ENCODE results near the gene TSPO.
"Not testable (repeated sequence)": the region's sequence is repeated elsewhere in the genome, so short reads cannot be mapped to it uniquely, and the experiment has no call there.

TSPO gene

DNA sequence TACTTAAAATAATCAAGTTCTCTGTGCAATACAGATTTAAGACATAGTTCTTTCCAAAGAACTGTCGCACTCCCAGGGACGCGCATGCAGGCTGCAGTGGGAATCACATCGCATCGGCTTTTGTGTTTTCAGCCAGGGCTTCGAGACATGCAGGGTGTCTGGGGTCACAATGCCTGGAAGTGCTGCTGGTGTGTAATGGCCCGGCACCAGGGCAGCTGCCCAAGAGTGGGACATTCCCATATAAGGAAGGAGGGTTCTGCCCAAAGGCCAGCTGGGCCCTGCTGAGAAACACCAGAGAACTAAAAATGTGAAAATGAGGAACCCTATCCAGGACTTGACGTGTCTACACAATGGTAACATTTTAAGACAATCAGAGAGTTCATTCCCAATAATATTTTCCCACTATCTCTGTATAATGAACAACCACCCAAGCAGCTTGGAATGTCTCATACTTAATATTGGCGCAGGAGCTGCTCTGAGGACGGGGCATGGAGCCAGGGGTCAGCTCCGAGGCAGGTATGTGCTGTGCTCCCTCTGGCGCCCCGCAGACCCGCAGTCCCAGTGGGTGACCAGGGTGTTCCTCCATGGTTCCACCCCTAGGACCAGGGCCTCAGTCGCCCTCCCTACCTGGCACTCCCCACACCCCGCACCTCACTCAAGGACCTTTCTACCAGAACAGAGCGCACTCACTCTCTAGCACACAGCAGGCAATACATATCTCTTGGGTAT is 19.4 kb upstream of the TSPO start:
- FAIRE-seq: no peak

DNA sequence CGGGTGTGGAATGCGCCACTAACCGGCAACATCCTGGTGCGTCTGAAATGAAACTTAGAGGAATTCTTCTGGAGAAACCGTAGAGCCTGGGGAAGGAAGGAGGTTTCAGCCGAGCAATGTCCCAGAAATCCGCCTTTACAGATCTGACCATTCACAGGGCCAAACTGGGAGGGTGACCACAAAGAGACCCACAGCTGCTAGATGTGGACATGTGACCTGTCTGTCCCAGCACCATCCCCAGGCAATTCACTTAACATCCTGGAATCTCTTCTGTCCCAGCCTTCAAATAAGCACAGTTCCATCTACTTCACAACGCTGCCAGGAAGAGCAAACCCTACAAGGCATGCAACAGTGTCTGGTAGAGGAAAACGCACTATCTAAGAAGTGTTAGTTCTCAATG is 18.0 kb upstream of the TSPO start:
- no peak for FAIRE-seq

DNA sequence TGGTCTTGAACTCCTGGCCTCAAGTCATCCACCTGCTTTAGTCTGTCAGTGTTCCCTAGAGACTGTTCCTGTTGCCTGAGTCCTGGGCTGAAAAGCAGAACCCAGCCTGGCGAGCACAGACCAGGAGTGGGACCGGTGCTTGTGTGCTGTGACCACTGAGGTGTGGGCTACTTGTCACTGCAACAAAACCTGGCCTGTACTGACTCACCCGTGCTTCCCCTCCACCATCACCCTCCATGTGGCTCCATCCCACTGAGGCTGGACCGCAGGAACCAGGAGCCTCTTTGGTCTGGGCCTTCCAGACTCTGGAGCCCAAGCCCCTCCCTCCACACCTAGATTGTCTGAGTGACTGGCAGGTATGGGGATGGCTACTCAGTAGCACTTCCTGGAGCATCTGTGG is 16.8 kb upstream of the TSPO start:
- FAIRE-seq: no peak

DNA sequence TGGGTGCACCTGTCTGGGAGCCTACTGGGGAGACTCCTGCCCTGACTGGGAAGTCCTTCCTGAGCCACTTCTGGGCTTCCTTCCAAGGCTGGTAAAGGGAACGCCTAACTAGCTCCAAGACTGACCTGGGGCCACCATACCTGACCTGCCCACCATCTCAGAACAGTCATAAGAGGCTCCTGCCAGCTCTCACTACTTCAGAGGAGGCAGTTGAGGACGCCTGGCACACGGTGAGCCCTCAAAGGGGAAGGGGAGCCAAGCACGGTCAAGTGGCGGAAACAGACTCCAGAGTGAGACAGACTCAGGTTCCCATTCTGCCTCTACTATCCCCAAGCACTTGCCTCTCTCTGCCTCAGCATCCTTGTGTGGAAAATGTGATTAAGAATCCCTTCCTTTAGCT is 15.8 kb upstream of the TSPO start:
- no peak for FAIRE-seq

DNA sequence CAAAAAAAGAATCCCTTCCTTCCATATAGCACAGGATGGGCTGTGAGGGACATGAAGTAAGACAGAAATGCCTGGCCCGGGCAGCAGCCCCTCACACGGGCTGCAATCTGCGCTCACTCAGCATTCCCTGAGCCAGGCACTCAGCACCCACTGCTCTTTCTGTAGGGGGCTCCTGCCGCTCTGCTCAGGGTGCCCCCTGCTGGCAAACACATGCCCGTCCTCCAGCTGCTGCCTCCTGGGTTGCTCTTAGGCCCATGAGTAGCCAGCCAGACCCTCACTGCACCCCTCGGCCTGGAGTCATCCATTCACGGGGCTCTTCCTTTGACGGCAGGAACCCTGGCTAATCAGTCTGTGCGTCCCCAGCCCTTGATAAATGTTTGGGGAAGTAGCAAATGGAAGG is 15.1 kb upstream of the TSPO start:
- FAIRE-seq: no peak

DNA sequence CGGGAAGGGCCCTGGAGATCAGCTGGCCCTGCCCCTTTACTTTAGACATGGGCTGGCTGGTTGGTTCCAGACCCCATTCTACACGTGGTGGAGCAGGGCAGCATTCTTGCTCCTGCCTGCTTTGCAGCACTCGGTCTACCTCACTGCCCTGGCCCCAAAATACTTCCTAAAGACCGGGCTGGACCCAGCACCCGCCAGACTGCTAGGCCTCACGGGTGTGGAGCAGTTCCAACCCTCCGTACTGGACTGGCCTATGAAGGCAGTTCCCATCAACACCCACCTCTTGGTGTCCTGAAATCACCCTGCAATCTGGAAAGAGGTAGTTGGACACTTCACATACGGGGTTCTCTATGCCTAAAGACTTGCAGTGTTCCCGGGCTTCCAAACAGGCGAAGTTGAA is 14.6 kb upstream of the TSPO start:
- FAIRE-seq: no peak

DNA sequence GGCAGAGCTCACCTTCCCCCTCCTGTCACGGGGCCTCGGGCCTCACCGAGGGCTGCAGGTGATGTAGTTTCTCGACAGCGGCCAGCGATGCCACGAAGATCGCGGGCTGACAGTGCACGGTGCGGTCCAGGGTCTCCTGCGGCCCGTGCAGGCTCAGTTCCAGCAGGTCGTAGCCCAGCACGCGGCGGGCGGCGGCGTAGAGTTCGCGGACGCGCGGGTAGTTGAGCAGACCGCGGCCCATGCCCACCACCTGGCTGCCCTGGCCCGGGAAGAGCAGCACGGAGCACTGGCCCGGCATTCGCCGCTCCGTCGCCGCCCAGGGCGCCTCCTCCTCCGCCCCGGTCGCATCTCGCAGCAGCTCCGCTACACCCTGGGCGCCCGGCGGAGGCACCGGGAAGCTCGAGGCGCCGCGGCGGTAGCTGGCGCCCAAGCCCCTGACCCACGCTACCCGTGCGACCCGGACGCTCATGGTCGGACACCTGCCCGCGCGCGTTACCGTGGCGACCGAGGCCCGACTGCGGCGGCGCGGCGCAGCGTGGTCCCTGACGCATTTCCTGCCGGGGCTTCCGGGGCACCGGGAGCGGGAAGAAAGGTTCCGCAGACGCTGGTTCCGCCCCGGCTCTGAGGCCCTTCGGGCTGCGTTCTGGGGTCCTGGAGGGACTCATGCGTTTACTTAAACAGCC is 8.3 kb upstream of the TSPO start, which contains the start of gene MCAT:
Gene MCAT, minus strand, starts transcription at position 519 of the 683 bp plus-strand sequence. Its CDS starts 50 bp downstream, at position 469.
- no peak for FAIRE-seq

DNA sequence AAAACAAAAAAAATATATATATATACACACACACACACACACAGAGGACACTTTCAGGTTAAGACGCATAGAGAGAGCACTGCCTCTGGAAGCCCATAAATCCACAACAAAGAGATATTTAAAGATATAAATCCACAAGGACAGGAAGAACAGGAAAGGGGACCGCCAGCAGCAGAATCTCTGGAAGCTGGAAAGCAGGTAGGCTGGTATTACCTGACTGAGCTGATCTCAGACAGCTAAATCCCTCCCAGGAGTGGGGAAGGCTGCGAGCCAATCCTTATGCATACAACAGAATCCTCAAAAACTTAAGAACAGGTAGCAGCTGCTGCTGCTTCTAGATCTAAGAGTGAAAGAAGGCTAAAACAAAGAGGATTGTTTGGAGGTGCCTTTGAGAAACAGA is 6.4 kb upstream of the TSPO start:
- FAIRE-seq: no peak

DNA sequence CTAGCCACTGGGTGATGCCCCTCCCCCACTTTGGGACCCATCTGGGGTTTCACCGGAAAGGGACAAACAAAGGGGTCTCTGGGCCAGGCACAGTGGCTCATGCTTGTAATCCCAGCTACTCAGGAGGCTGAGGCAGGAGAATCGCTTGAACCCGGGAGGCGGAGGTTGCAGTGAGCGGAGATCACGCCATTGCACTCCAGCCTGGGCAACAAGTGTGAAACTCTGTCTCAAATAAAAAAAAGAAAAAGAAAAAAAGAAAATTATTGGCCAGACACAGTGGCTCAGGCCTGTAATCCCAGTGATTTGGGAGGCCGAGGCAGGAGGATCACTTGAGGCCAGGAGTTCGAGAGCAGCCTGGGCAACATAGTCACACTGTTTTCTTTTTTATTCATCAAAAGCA is 6.0 kb upstream of the TSPO start:
- FAIRE-seq: not testable (repeated sequence)

DNA sequence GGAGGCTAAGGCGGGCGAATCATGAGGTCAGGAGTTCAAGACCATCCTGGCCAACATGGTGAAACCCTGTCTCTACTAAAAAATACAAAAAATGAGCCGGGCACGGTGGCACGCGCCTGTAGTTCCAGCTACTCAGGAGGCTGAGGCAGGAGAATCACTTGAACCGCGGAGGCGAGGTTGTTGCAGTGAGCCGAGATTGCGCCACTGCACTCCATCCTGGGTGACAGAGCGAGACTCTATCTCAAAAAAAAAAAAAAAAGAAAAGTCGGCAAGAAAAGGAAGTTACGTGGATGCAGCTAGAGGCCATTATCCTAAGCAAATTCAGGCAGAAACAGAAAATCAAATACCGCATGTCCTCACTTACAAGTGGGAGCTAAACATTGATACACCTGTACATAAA is 5.0 kb upstream of the TSPO start:
- not testable (repeated sequence) for FAIRE-seq

DNA sequence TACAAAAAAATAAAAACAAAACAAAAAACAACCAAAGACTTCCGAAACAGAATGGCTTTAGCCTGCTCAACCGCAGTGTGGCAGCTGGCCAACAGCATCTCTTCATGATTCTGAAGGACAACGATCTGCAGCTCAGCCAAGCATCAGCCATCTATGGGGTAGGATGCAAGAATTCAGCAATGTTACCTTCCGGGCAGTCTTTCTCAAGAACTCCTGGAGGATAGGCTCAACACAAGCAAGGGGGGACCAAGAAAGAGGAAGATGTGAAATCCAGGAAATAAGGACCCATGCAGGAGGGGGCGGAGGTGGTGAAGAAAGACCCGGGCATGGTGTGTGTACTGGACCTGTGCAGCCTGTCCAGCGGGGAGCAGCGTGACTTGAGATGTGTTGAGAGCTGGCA is 3.5 kb upstream of the TSPO start:
- FAIRE-seq: no peak

DNA sequence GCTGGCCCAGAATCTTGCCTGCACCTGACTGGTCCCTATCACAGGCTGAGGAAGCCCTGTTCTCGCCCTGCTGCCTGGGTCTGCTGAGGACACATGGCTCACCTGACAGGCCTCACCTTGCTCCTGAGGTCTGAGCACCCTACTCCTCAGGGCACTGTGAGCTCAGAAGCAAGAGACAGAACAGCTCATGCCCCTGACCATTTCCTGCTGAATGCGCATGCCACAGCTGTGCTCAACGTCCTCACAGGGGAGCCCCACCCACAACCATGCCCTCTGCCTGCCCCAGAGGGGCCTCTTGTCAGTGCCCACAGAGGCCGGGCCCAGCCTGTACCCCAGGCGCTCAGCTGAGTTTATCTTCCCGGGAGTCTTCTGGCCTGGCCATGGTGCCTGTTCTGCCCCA is 2.8 kb upstream of the TSPO start:
- FAIRE-seq: no peak

DNA sequence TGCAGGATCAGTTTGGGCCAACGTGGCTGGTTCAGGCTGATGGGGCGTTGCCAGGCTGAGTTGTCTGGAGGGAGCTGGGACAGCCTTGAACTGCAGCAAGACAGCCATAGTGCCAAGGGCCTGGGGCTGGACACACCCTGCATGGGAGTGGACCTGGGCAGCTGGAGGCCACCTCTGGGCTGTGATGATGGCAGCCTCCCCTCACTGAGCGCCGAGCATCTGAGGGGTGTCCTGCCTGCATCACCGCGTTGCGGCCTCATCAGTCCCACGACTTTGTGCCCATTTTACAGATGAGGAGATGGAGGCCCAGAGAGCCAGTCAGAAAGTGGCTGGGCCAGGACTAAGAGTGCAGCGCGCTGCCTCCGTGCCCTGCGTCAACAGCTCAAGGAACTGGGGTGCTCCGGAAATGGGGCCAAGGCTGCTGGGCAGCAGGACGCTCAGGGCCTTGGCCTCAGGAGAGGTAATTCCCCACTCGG is 590 bp upstream of the TSPO start:
- FAIRE-seq: no peak

DNA sequence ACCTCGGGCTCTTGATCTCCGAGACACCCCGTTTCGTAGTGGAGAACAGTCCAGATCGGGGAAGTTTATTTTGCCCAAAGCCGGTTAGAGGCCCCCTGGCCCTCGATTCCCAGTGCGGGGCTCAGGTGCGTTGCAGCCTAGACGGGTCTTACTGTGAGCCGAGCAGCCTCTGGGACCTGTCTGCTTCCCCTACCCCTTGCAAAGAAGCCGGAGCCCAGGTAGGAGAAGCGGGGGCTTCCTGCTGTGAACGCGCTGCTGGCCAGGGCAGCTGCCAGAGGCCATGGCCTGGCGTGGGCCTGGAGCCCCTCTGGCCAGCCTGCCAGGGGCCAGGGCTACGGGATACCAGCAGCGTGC is 621 bp downstream of the TSPO start:
- no peak for FAIRE-seq

DNA sequence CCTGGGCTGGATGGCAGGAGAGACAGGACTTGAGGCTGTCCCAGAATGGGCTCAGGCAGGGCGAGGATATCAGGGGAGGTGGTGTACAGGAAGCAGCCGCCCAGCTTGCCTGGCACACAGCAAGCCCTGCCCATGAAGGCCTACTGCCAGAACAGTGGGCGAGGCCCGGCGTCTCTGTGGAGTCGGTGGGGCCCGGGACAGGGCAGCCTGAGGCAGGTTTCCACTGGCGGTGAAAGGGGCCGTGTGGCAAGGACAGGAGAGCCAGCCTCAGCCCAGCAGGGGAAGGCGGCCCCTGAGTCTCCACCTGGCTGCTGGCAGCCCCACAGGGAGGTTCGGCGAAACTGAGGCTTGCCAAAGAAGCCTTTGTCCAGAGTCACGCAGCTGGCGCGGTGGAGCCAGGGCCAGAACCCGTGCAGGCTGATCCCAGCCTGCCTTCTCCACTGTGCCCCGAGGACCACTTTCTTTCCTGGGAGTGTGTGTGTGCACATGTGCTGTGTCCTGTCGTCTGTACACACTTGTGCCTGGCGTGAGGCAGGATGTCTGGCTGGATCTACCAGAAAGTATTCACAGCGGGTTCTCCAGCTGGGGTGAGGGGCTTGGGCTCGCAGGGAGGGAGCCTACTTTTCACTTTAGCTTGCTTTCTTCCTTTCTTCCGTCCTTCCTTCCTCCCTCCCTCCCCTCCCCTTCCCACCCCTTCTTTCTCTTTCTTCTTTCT is 1.2 kb downstream of the TSPO start:
- no peak for FAIRE-seq

DNA sequence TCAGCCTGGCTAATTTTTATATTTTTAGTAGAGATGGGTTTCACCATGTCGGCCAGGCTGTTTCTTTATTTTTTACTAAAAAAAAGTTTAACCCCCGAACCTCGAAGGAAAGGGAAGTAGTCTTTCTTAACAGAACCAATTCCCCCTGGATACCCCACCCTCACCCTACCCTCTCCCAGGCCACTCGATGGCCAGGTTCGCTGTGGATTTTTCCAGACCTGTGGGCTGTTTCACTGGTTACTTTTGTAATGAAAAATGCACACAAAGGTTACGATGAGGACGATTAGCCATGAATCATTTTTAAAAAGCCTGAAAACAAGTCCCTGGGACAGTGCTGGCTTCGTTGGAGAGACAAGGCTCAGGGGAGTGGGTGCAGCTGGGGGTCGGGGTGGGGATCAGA is 2.5 kb downstream of the TSPO start:
- FAIRE-seq: no peak

DNA sequence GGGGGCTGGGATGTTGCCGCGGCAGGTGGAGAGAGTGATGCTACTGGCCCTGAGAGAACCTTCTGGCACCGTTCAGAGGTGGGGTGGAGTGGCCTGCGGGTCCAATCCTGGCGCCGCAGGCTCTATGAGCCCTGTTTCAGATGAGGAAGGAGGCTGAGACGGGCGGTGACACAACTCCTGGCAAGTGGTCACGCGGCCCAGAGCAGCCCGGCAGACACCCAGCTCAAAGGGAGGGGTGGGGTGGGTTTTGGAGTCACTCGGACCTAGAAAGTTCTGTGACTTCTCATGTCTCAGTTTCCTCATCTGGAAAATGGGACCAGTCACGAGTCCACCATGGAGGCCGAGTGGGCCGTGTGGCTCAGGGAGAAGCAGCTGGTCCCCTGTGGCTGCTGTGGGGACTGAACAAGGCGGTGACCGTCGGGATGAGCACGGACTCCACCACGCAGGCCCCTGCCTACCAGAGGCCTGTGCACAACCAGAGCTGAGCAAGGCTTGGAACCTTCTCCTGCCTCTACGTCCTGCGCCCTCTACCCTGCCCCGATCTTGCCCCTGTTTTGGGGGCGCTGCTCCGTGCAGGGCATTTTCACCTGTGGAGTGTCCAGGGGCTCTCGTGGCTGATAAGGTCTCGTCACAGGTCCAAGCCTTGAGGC is 3.7 kb downstream of the TSPO start:
- no peak for FAIRE-seq

DNA sequence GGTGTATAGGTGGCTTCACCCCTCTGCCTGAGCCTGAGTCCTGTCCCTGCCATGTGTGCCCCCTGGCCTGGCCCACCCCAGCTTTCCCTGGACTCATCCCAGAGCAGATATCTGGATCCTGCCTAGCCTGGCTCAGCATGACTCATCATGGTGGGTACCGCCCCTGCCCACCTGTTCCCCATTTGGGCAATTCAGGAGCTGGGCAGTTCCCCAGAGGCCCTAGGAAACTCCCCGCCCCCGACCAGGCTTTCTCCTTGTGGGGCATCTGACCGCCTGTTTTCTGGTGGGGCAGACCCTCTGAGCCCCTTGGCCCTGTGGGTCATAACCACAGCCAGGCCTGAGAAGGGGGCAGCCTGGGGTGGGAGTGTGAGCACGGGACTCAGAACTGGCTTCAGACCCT is 4.4 kb downstream of the TSPO start:
- FAIRE-seq: no peak

DNA sequence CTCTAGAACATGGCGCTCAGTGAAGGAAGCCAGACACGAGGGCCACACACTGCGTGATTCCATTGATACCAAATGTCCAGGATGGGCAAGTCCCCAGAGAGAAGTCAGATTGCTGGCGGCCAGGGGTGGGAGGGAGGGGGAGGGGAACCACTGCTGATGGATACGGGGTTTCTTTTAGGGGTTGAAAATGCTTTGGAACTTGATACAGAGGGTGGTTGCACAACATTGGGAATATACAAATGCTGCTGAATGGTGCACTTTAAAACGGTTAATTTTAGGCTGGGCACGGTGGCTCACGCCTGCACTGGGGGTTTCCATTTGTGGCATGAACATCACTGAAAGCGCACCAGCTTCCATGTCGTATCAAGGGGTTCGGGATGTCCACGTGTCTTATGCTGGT is 5.1 kb downstream of the TSPO start:
- FAIRE-seq: no peak

DNA sequence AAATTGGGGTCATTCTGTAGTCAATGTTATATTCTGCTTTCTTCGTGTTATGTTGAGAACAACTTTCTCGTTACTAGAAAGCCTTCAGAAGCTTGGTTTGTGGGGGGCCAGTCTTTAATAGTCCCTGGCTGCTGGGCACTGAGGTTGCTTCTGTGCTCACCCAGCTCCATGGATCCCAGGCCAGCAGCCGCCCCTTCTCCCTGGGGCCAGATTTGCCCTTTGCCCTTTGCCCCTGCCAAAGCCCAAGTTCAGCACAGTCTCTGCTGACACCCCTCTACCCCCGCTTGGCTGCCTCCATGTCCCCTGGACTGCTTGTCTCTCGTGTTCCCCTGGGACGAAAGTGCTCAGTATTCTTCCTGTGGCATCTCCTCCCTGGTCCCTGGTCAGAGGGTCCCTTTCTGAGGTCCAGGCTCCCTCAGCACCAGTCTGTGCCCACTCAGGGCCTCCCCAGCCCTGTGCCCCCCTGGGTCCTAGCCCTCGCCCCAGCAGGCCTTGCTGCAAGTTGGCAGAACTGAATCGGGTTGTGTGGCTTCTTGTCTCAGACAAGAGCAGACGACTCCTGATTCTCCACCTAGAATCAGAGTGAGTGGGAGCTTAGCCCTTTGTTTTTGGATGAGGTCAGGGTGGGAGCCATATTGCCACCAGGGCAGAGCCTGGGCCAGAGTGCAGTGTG is 6.7 kb downstream of the TSPO start:
- FAIRE-seq: no peak

DNA sequence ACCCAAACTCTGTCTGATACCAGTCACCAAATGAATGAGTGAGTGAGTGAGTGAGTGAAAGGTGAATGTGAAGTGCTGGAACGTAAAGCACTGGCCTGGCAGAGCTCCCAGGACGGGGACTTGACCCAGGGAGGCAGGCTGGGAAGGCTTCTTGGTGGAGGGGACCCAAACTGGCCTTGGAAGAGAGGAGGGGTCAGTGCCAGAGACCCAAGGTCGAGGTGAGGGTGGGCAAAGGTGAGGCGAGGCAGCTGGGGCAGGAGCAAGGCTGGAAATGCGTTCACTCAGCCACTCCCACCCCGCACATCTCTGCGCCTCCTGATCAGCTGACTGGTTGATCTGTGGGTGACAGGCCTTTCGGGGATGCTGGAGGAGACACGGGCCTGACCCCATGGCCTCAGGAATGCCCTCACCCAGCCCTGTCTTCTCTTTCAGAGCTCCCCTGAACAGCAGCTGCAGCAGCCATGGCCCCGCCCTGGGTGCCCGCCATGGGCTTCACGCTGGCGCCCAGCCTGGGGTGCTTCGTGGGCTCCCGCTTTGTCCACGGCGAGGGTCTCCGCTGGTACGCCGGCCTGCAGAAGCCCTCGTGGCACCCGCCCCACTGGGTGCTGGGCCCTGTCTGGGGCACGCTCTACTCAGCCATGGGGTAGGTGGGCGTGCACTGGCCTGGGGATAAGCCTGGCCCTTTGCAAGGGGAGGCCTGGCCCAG is 7.6 kb downstream of the TSPO start:
- no peak for FAIRE-seq

DNA sequence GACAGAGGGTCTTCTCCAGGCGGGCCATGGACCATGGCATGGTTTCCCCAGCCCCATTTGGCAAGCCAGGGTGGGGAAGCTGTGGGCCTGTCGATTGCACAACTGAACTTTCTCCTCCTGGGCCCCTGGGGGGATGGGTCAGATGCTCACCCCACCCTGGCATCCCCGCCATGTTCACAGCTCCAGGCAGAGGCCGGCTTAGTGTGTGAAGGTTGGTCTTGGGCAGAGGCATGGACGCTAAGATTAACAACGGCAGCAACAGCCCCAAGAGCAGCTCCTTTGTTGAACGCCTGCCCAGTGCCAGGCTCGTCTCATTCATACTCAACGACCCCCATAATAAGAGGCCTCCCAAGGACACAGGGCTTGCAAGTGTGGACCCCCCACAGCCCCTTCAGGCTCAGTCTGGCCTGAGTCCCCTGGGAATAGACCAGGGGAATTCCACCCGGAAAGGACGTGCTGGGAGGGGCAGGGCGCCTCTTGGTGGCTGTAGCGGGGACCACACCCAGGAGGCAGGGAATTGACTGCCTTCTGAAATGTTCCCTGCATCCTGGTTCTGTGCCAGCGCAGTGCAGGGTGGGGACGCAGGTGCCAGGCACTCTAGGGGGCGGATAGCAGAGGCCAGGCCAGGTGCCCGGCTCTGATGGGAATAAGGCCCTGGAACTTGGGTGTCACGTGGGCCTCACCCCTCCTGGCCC is 8.3 kb downstream of the TSPO start:
- FAIRE-seq: no peak
